GM12878 (cell line): ENCODE data around the gene HMGN1.

ENCODE experiments used
- BMI1 ChIP-seq: fragments of 450-650 bp; IDR thresholded peaks from 2 replicates; pipeline ENCODE4 v1.6.1; 2016; ENCODE audit warnings: mild to moderate bottlenecking, moderate library complexity, borderline replicate concordance
- CREM ChIP-seq: IDR thresholded peaks from 2 replicates; pipeline ENCODE4 v1.6.1; 2014; ENCODE audit warnings: antibody characterized with exemption, low read depth
- FOXM1 ChIP-seq: IDR thresholded peaks from 2 replicates; pipeline ENCODE4 v1.6.1; 2012; ENCODE audit warnings: low read depth, mild to moderate bottlenecking, inconsistent platforms, low read length, moderate library complexity
- JUND ChIP-seq: IDR thresholded peaks from 2 replicates; pipeline ENCODE4 v1.6.1; 2012; ENCODE audit warnings: low read depth, mild to moderate bottlenecking, low read length, improper control_type of control experiment, moderate library complexity
- POLR2A ChIP-seq: IDR thresholded peaks from 2 replicates; pipeline ENCODE4 v1.6.1; 2011; ENCODE audit warnings: low read depth, mild to moderate bottlenecking, low read length
- RELB ChIP-seq: fragments of 450-650 bp; IDR thresholded peaks from 2 replicates; pipeline ENCODE4 v1.6.1; 2017; ENCODE audit warnings: low read depth, mild to moderate bottlenecking, moderate library complexity
- SUZ12 ChIP-seq: fragments of 200-600 bp; sonication (generic); IDR thresholded peaks from one replicate; pipeline ENCODE4 v1.6.1; 2018; ENCODE audit warnings: antibody characterized with exemption, mild to moderate bottlenecking; ENCODE audit not compliant: unreplicated experiment
- TCF12 ChIP-seq: IDR thresholded peaks from 2 replicates; pipeline ENCODE4 v1.6.1; 2011; ENCODE audit warnings: low read depth, mild to moderate bottlenecking, low read length
- ZNF274 ChIP-seq: IDR thresholded peaks from one replicate; pipeline ENCODE4 v1.8.0; 2011; ENCODE audit not compliant: insufficient read length, insufficient read depth
- TF ChIP-seq, protein P1 (sequence below): fragments of 150-350 bp; IDR thresholded peaks from 2 replicates; pipeline ENCODE4 v1.6.1; 2016; ENCODE audit warnings: low read depth, low read length

GRCh38 chr21:39321424-39321823 lies 27.5 kb downstream of the HMGN1 start:
- TF ChIP-seq FOXM1 (no peak), RELB (no peak), JUND (no peak), TCF12 (no peak), ZNF274 (no peak), SUZ12 (no peak), CREM (no peak), BMI1 (no peak), POLR2A (no peak)
- TF ChIP-seq, protein P1, sequence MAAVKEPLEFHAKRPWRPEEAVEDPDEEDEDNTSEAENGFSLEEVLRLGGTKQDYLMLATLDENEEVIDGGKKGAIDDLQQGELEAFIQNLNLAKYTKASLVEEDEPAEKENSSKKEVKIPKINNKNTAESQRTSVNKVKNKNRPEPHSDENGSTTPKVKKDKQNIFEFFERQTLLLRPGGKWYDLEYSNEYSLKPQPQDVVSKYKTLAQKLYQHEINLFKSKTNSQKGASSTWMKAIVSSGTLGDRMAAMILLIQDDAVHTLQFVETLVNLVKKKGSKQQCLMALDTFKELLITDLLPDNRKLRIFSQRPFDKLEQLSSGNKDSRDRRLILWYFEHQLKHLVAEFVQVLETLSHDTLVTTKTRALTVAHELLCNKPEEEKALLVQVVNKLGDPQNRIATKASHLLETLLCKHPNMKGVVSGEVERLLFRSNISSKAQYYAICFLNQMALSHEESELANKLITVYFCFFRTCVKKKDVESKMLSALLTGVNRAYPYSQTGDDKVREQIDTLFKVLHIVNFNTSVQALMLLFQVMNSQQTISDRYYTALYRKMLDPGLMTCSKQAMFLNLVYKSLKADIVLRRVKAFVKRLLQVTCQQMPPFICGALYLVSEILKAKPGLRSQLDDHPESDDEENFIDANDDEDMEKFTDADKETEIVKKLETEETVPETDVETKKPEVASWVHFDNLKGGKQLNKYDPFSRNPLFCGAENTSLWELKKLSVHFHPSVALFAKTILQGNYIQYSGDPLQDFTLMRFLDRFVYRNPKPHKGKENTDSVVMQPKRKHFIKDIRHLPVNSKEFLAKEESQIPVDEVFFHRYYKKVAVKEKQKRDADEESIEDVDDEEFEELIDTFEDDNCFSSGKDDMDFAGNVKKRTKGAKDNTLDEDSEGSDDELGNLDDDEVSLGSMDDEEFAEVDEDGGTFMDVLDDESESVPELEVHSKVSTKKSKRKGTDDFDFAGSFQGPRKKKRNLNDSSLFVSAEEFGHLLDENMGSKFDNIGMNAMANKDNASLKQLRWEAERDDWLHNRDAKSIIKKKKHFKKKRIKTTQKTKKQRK, result no peak
